Left colon (tissue), 2 donors: ENCODE data around the gene GPATCH1. TPM values are rescaled to one million over a fixed set of nuclear protein-coding genes. Genes with fewer than 3 reads are reported as not detected.

Experiments used
- ATAC-seq: fragments of 200-7000 bp; cut with Tn5 transposase; one replicate; pipeline ENCODE4 v1.9.1; 2020; ENCODE audit warnings: mild to moderate bottlenecking, moderate library complexity
- DNase-seq, 2 donors: peaks; one replicate each; pipeline ENCODE4 v3.0.0-alpha.2; 2020
- intact Hi-C, 2 donors: fragments of 100-400 bp; cut with DNase I in 1 of 2; cut with micrococcal nuclease in 1 of 2; formaldehyde crosslinking; loops; one replicate each; pipeline versions ENCODE4 v1.11.2 to v1.14.0; 2022; cut with DNase I, micrococcal nuclease
- total RNA-seq, 2 donors: library from RNA; stranded (reverse); fragmentation: NEBNext Ultra II Directional; extraction: Animal tissue kit (Norgen Biotek cat#: 25700); gene quantifications; one replicate each; pipeline ENCODE4 v1.2.1, GENCODE V29; 2021
- donor health status: DM: no; HTN: no; CAD: no.
- donor health status: DM: yes; HTN: yes; CAD: no.

The GPATCH1 gene
- total RNA-seq, 2 donors from 2014 or later = 8.3 to 10.9 TPM

DNA sequence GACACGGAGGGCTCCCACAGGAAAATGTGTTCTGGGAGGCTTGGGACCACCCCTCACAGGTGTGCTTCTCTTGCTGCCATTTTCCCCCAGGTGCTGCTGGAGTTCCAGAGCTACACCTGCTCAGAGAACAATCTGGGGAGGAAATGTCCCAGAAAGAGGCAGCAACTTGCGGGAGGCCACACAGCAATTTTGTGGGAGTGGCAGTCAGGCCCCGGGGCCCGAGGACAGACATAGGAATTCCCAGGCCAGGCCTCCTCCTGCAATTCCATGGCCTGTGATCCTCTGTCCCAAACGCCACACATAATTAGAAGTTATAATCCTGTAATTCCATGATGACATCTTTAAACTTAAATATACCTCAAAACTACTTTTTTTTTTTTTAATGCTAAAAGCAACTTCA, 18.1 kb upstream of the GPATCH1 start:
- ATAC-seq (no peak), DNase-seq (no peak)
- intact Hi-C loops = no loop called here

DNA sequence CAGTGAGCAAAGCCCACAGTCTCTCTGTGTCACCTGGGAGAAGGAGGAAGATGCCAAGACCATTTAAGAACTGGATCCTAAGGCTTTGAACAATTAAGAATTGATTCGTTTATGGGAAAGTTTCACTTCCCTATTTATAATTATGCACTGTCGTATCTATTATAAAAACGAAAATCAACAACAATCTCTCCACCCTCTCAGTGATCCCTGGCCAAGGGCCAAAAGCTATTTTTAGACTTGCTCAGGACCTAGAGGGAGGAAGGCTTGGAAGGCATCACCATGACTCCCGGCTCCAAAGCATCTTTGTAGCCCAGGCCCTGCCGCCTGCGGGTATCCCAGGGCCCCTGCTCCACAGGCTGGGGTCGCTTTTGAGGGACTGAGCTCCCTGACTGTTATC, 17.6 kb upstream of the GPATCH1 start:
- intact Hi-C loops = no loop called here
- DNase-seq = peak; percentile 76 to 80

DNA sequence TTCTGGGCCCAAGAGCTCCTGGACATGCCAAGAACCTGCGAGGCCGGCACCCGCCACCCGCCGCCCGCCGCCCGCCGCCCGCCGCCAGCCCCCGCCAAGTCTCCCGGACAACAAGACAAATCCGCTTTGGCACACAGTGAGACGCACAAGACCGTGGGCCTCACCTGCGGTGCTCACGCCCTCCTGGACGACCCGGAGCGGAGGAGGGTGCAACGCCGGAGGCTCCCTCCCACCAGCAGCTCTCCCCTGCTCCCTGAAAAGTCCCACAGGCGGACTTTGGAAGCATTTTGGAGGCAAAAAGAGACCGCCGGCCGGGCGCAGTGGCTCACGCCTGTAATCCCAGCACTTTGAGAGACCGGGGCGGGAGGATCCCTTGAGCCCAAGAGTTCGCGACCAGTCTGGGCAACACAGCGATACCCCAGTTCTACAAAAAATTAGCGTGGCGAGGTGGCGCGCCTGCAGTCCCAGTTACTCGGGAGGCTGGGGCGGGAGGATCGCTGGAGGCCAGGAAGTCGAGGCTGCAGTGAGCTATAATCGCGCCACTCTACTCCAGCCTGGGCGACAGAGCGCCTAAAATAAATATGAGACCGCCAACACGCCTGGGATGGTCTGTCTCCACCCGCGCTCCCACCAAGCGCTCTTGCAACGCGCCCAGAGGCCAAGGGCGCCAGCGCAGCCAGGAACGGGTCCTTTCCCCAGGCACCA, 17.1 kb upstream of the GPATCH1 start:
- ATAC-seq (peak; percentile 28), DNase-seq (peak in 1 of 2 donors; percentile 46)
- intact Hi-C loops = no loop called here

More for the DNA sequence above, 17.6 kb upstream of the GPATCH1 start:
- ATAC-seq = peak; percentile 49

GRCh38 chr19:33064458-33064791, 16.6 kb upstream of the GPATCH1 start:
- peak; percentile 59 to 69 for DNase-seq
- intact Hi-C loops = no loop called here
- peak; percentile 60 for ATAC-seq

GRCh38 chr19:33064792-33065550, 16.0 kb upstream of the GPATCH1 start, which contains the start of gene RHPN2:
TSS of gene RHPN2 (minus strand) at chr19:33064888. CDS start at chr19:33064852, 36 bp downstream.
- intact Hi-C loops = no loop called here
- peak; percentile 82 for ATAC-seq
- peak; percentile 83 to 85 for DNase-seq

GRCh38 chr19:33066543-33066942, 14.4 kb upstream of the GPATCH1 start:
- ATAC-seq (no peak), DNase-seq (no peak)
- intact Hi-C loops = no loop called here

- intact Hi-C loops = no loop called here
- DNase-seq = no peak
- no peak for ATAC-seq
Measured at GRCh38 chr19:33067121-33067520, 13.9 kb upstream of the GPATCH1 start.

GRCh38 chr19:33071887-33072286, 9.1 kb upstream of the GPATCH1 start:
- peak; percentile 95 for ATAC-seq
- intact Hi-C loops = no loop called here
- peak in 1 of 2 donors; percentile 51 for DNase-seq

DNA sequence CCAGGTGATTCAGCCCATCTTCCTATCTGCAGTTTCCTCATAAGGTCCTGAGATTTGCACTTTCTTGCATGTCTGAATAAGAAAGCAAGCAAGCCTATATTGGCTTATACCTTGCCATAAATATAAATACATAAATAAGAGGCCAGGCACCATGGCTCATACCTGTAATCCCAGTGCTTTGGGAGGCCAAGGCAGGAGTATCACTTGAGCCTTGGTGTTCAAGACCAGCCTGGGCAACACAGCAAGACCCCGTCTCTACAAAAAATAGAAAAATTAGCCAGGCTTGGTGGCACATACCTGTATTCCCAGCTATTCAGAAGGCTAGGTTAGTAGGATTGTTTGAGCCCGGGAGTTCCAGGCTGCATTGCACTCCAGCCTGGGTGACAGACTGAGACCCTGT, 5.5 kb upstream of the GPATCH1 start:
- intact Hi-C loops = no loop called here
- ATAC-seq (no peak), DNase-seq (no peak)

- no peak for DNase-seq
- intact Hi-C loops = loop anchor here in 1 of 2 donors (10.0 kb wide), 1 partner anchor 111 kb away; the partner anchor contains the start of genes CEP89 and FAAP24
- ATAC-seq = no peak
Measured at GRCh38 chr19:33085570-33086128, 4.7 kb downstream of the GPATCH1 start.

DNA sequence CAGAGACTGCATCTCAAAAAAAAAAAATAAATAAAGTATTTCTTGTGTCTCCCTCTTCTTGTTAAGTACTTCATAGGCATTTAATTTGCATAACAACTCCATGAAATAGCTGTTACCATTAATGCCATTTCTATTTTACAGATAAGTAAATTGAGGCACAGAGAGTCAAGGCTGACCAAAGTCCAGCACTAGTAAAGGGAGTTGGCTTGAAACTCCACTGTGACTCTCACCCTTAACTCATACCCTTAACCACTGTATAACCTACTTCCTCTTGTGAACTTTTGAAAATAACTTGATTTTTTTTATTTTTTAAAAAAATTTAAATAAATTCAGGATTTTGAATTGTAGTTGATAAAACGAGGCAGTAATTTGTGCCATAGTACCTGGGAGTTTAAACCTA, 6.0 kb downstream of the GPATCH1 start:
- DNase-seq (no peak), ATAC-seq (peak; percentile 61)
- intact Hi-C loops = loop anchor here in 1 of 2 donors (10.0 kb wide), 1 partner anchor 112 kb away; the partner anchor contains the start of genes CEP89 and FAAP24

- DNase-seq = no peak
- intact Hi-C loops = loop anchor here in 1 of 2 donors (10.0 kb wide), 1 partner anchor 114 kb away; the partner anchor contains the start of genes CEP89 and FAAP24
- ATAC-seq = no peak
Measured at GRCh38 chr19:33089010-33089409, 8.0 kb downstream of the GPATCH1 start.

DNA sequence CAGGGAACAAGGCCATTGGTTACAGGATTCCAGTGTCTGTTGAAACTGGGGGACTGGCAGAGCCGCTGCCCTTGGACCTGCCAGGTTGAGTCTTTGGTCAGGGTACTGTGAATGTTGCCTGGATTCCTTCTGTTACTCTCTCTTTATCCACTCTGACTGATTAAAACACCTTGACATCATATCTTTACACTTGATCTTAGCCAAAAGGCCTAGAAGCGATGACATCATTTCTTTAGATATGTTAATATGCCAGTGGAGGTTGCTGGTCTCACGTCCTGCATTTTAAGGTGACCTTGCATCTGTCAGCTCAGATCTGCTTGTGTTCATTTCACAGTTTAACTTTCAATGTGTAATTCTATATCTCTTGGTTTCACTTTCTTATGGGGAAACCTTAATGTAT, 9.2 kb downstream of the GPATCH1 start:
- DNase-seq (no peak), ATAC-seq (no peak)
- intact Hi-C loops = no loop called here

GRCh38 chr19:33093420-33094210, 12.6 kb downstream of the GPATCH1 start:
- DNase-seq (no peak), ATAC-seq (no peak)
- intact Hi-C loops = no loop called here

DNA sequence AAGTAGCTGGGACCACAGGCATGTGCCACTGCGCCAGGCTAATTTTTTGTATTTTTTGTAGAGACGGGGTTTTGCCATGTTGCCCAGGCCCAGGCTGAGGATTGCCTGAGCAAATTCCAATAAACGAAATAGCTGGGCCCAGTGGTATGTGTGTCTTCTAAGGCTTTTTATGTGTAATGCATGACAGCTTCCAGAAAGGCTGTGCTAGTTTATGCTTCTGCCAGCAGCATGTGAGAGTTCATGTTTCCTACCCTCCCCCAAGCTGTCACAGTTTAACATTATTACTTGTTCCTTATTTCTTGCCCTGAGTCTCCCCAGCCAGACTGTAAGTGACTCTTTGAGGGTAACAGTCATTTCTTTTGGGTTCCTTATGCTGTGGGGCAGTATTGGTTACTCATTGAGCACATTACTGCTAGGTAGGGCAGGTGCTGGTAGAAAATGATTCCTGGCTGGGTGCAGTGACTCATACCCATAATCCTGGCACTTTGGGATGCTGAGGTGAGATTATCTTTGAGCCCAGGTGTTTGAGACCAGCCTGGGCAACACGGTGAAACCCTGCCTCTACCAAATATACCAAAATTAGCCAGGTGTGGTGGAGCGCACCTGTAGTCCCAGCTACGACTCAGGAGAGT, 13.6 kb downstream of the GPATCH1 start:
- no peak for DNase-seq
- intact Hi-C loops = no loop called here

DNA sequence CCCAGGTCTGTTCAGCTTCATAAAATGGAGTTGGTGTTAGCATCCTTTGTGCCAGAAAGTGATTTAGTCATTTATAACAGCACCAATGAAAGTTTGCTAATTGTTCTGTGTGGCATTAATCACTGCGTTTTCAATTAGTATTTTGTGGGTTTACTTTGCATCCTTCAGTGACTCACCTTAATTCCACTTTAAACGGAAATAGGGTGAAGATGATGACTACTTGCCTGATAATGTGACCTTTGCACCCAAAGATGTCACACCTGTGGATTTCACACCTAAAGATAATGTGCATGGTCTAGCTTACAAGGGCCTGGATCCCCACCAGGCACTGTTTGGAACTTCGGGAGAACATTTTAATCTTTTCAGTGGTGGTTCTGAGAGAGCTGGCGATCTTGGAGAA, 15.0 kb downstream of the GPATCH1 start:
- DNase-seq (no peak), ATAC-seq (peak; percentile 43)
- intact Hi-C loops = no loop called here

More for the DNA sequence above, 13.6 kb downstream of the GPATCH1 start:
- peak; percentile 77 for ATAC-seq

DNA sequence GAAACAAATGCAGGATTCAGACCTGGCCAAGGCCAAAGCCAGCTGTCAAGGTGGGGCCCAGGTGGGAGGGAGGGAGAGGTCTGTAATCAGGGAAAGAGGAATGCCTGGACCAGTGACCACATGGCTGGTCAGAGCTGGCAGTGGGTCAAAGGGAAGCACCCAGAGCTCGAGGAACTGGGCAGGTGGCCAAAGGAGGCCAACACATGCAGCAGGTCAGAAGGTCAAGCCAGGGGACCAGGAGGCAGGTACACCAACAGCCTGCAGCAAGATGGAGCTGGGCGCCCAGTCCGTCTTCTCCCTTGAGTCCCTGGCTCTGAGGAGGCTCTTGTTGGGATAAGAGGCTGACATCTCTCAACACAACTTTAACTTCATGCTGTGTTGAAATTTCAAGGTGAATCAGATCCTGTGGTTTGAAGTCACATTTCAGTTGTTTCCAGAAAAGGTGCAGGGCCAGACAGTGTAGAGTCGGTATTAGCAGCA, 17.1 kb downstream of the GPATCH1 start:
- intact Hi-C loops = no loop called here
- DNase-seq (peak in 1 of 2 donors; percentile 29), ATAC-seq (peak; percentile 8)

DNA sequence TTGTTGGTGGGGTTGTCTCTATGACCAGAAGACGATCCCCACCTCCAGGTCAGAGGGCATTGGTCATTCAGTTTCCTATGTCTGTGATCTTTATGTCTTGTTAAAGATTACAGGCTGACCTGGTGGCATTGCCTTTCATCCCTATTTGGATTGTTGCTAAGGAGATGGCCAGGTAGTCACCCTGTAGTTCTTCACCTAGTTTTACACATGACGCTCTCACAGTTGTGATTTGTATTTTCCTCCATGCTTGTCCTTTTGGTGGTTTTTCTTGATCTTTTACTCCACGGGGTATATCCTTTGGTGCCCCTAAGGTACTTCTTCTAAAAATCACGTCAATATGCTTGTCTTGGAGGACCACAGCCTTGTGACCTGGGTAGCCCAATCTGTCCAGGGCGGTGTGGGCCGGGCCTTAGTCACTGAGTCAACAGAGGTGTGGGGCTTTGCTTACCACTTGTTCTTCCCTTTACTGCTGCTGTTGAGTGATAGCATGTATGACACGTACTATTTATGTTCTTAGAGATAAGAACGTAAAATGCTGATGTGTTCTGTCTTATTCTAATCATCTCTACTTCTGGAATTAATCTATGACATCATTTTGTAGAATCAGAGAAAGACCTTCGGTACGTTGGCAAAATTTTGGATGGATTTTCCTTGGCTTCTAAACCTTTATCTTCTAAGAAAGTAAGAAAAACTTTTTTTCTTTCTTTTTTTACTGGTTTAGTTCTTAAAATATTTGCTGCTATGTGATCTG, 20.1 kb downstream of the GPATCH1 start:
- DNase-seq (peak; percentile 70 to 84), ATAC-seq (peak; percentile 99)
- intact Hi-C loops = no loop called here
